HEK293T (cell line): Measurements from ENCODE around the gene MTOR.

Experiments used
- CTCF ChIA-PET: fragments of 350-600 bp; formaldehyde crosslinking; extraction: SDS; loops from one replicate; lab custom pipeline; 2021; ENCODE audit warnings: antibody characterized with exemption, inconsistent platforms; lab: Yijun Ruan, JAX
- POLR2A ChIA-PET: fragments of 350-600 bp; formaldehyde crosslinking; extraction: SDS; loops from one replicate; lab custom pipeline; 2020; ENCODE audit warnings: antibody characterized with exemption, inconsistent platforms; lab: Yijun Ruan, JAX
- DNase-seq: peaks from one replicate; pipeline ENCODE4 v3.0.0; 2012; ENCODE audit warnings: mixed read lengths; ENCODE audit errors: extremely low spot score
- ARNT ChIP-seq: fragments of 450-650 bp; IDR thresholded peaks from 2 replicates; pipeline ENCODE4 v1.6.1; 2017; ENCODE audit warnings: mild to moderate bottlenecking
- BHLHE40 ChIP-seq: fragments of 450-650 bp; IDR thresholded peaks from 2 replicates; pipeline ENCODE4 v1.6.1; 2016; ENCODE audit warnings: mild to moderate bottlenecking, moderate library complexity, borderline replicate concordance
- CTBP1 ChIP-seq: fragments of 450-650 bp; IDR thresholded peaks from 2 replicates; pipeline ENCODE4 v1.6.1; 2016; ENCODE audit warnings: borderline replicate concordance
- ELF4 ChIP-seq: fragments of 450-650 bp; IDR thresholded peaks from 2 replicates; pipeline ENCODE4 v1.6.1; 2017; ENCODE audit warnings: antibody characterized with exemption
- FOXA1 ChIP-seq: fragments of 450-650 bp; IDR thresholded peaks from 2 replicates; pipeline ENCODE4 v1.6.1; 2016; ENCODE audit warnings: mild to moderate bottlenecking
- FOXK2 ChIP-seq: fragments of 450-650 bp; IDR thresholded peaks from 2 replicates; pipeline ENCODE4 v1.6.1; 2016; ENCODE audit warnings: mild to moderate bottlenecking
- FOXM1 ChIP-seq: fragments of 450-650 bp; IDR thresholded peaks from 2 replicates; pipeline ENCODE4 v1.6.1; 2017; ENCODE audit warnings: mild to moderate bottlenecking, borderline replicate concordance
- HDGF ChIP-seq: fragments of 450-650 bp; IDR thresholded peaks from 2 replicates; pipeline ENCODE4 v1.6.1; 2017; ENCODE audit warnings: antibody characterized with exemption, borderline replicate concordance
- L3MBTL2 ChIP-seq: fragments of 450-650 bp; conservative IDR thresholded peaks from 2 replicates; pipeline ENCODE4 v1.6.1; 2016; ENCODE audit warnings: mild to moderate bottlenecking
- LEF1 ChIP-seq: fragments of 450-650 bp; IDR thresholded peaks from 2 replicates; pipeline ENCODE4 v1.6.1; 2017; ENCODE audit warnings: mild to moderate bottlenecking, borderline replicate concordance
- NFRKB ChIP-seq: fragments of 450-650 bp; IDR thresholded peaks from 2 replicates; pipeline ENCODE4 v1.6.1; 2016; ENCODE audit warnings: mild to moderate bottlenecking, moderate library complexity
- PKNOX1 ChIP-seq: fragments of 450-650 bp; IDR thresholded peaks from 2 replicates; pipeline ENCODE4 v1.6.1; 2016
- SP1 ChIP-seq: fragments of 450-650 bp; IDR thresholded peaks from 2 replicates; pipeline ENCODE4 v1.6.1; 2017
- SUZ12 ChIP-seq: fragments of 450-650 bp; IDR thresholded peaks from 2 replicates; pipeline ENCODE4 v1.6.1; 2016; ENCODE audit warnings: mild to moderate bottlenecking
- TARDBP ChIP-seq: fragments of 450-650 bp; IDR thresholded peaks from 2 replicates; pipeline ENCODE4 v1.6.1; 2016

MTOR gene

GRCh38 chr1:11178021-11179015 is 84.0 kb downstream of the MTOR start:
- TF ChIP-seq LEF1 (no peak), PKNOX1 (peak; percentile 97), L3MBTL2 (no peak), SUZ12 (no peak), CTBP1 (0 out of 2 replicates have a peak, but pooled peaks have one; percentile 30), TARDBP (no peak), BHLHE40 (no peak), SP1 (no peak), FOXM1 (no peak), FOXA1 (no peak), NFRKB (no peak), ARNT (no peak), ELF4 (no peak)
- peak; percentile 43 for DNase-seq
- ChIA-PET POLR2A (interaction anchor here (2.0 kb wide), 1 partner anchor 79 kb away, joined by 5 read pairs; the partner anchor contains the start of gene EXOSC10), CTCF (interaction anchor here (0.6 kb wide), 2 partner anchors 201 to 736 kb away, joined by 3 read pairs; no protein-coding TSS in a partner anchor)

GRCh38 chr1:11176081-11176706 is 86.2 kb downstream of the MTOR start:
- ChIA-PET CTCF (no interaction called here), POLR2A (no interaction called here)
- DNase-seq: no peak
- TF ChIP-seq ELF4 (no peak), FOXA1 (no peak), PKNOX1 (no peak), TARDBP (no peak), SP1 (no peak), L3MBTL2 (no peak), ARNT (no peak), FOXM1 (no peak)

- CTCF ChIA-PET: interaction anchor here (0.6 kb wide), 1 partner anchor 470 kb away, joined by 3 read pairs; no protein-coding TSS in a partner anchor
- DNase-seq: no peak
- TF ChIP-seq CTBP1: no peak
- no peak for TF ChIP-seq TARDBP
- TF ChIP-seq ELF4: no peak
- no peak for TF ChIP-seq LEF1
- no peak for TF ChIP-seq PKNOX1
- no peak for TF ChIP-seq FOXK2
- no peak for TF ChIP-seq SP1
- TF ChIP-seq BHLHE40: no peak
- no peak for TF ChIP-seq NFRKB
- TF ChIP-seq ARNT: no peak
- TF ChIP-seq L3MBTL2: no peak
- POLR2A ChIA-PET: no interaction called here
Observed at GRCh38 chr1:11175461-11175860, 86.9 kb downstream of the MTOR start.

GRCh38 chr1:11174261-11174942 is 87.9 kb downstream of the MTOR start:
- TF ChIP-seq ARNT: no peak
- no peak for TF ChIP-seq PKNOX1
- no peak for TF ChIP-seq SUZ12
- TF ChIP-seq FOXK2: no peak
- ChIA-PET CTCF (no interaction called here), POLR2A (no interaction called here)
- no peak for DNase-seq

- CTCF ChIA-PET: no interaction called here
- TF ChIP-seq CTBP1: no peak
- TF ChIP-seq HDGF: no peak
- no peak for DNase-seq
- POLR2A ChIA-PET: no interaction called here
Observed at GRCh38 chr1:11170102-11170501, 92.2 kb downstream of the MTOR start.
